Lower leg skin (tissue), 4 donors: Measurements from ENCODE around the gene RPAIN. TPM values are rescaled to one million over a fixed set of nuclear protein-coding genes. Genes with fewer than 3 reads are reported as not detected.

Experiments
- DNase-seq, 2 donors: peaks; one replicate each; pipeline ENCODE4 v3.0.0-alpha.2; 2019; ENCODE audit warnings: low spot score in 2 of 2
- H3K4me3 ChIP-seq: fragments of 200-600 bp; sonication (generic); 2 replicates; pipeline ENCODE4 v1.5.1; 2017; ENCODE audit warnings: mild to moderate bottlenecking, low read depth; ENCODE audit not compliant: poor library complexity, severe bottlenecking
- POLR2A ChIP-seq, 2 donors: fragments of 450-650 bp; IDR thresholded peaks; one replicate each; pipeline ENCODE4 v1.6.1; 2016 to 2017; ENCODE audit warnings: antibody characterized with exemption in 2 of 2, mild to moderate bottlenecking in 1 of 2, moderate library complexity in 1 of 2
- WGBS, 2 donors: methylation state at CpG; one replicate each; pipeline ENCODE4 v1.1.5; 2018; 5-methylcytosine and 5-hydroxymethylcytosine counted together
- intact Hi-C: fragments of 100-400 bp; cut with DNase I; formaldehyde crosslinking; loops from one replicate; pipeline ENCODE4 v1.15.0; 2023; ENCODE audit warnings: low total_unique reads
- total RNA-seq, 4 donors: library from RNA; depleted of rRNA; stranded (reverse); fragments of >200 nt; gene quantifications; one replicate each; pipeline ENCODE4 v1.1.0, GENCODE V29; 2016
- TF ChIP-seq, protein P1 (sequence below), 3 donors: fragments of 450-650 bp; IDR thresholded peaks; one replicate each; pipeline ENCODE4 v1.5.1; 2016; ENCODE audit warnings: antibody characterized with exemption in 3 of 3, mild to moderate bottlenecking in 3 of 3, moderate library complexity in 2 of 3

Gene RPAIN
- total RNA-seq, 4 donors from 2014 or later = 17.4 to 68.0 (median 41.3) TPM

DNA sequence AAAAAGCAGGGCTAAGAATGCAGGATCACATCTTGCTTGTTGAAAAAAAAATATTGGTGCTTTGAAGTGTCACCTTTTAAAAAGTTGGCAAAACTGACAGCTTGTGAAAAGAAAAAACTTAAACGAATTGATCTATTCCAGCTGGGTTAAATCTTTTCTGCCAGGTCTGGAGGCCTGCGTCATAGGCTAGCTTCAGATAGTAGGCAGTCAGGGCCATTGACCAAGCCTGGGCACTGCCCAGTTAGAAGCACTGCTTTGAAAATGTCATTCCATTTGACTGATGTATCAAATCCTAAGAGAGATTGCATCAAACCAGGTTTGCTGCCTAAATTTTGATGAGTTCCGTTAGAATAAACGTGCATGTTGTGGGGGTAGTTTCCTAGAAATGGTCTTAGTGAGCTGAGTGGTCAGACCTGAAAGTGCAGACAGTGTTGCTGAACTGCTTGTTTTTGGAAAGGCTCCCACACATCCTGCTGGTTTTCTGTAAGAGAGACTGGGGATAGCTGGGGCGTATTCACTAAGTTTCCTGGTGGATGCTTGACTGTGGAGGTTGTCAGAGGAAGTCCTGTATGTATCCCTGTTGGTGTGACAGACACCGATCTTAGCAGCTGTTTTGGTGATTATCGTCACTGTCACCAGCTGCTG lies 39.4 kb upstream of the RPAIN start:
- DNase-seq = no peak
- intact Hi-C loops = no loop called here
- TF ChIP-seq, protein P1, sequence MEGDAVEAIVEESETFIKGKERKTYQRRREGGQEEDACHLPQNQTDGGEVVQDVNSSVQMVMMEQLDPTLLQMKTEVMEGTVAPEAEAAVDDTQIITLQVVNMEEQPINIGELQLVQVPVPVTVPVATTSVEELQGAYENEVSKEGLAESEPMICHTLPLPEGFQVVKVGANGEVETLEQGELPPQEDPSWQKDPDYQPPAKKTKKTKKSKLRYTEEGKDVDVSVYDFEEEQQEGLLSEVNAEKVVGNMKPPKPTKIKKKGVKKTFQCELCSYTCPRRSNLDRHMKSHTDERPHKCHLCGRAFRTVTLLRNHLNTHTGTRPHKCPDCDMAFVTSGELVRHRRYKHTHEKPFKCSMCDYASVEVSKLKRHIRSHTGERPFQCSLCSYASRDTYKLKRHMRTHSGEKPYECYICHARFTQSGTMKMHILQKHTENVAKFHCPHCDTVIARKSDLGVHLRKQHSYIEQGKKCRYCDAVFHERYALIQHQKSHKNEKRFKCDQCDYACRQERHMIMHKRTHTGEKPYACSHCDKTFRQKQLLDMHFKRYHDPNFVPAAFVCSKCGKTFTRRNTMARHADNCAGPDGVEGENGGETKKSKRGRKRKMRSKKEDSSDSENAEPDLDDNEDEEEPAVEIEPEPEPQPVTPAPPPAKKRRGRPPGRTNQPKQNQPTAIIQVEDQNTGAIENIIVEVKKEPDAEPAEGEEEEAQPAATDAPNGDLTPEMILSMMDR (IDR thresholded peaks at IDR 0.05) = no peak
- TF ChIP-seq POLR2A (IDR thresholded peaks at IDR 0.05) = no peak
- 62 to 68% methylated on average over 7 of the region's 7 CpGs for WGBS, 2 donors
- no peak overlapping the region for H3K4me3 ChIP-seq

DNA sequence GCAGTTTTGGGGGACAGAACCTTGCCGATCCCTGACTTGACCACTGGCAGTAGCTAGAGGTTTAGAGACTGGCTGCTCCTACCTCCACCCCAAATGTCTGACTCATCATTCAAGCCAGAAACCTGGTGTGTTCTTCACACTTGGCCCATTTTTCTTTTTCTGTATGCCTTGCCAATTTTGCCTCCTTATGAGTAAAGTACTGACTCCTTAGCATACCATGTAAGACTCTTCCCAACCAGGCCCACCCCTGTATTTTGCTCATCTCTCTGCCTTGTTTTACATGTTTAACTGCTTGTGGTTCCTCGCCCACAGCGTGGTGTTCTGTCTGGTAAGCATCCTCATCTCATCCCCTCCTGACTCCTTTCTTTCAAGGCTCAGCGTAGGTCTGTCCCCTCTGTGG lies 38.4 kb upstream of the RPAIN start:
- TF ChIP-seq POLR2A (IDR thresholded peaks at IDR 0.05) = no peak
- TF ChIP-seq, protein P1 (IDR thresholded peaks at IDR 0.05) = no peak
- intact Hi-C loops = no loop called here
- DNase-seq = no peak
- no peak overlapping the region for H3K4me3 ChIP-seq
- 93 to 94% methylated on average over 4 of the region's 4 CpGs for WGBS, 2 donors

DNA sequence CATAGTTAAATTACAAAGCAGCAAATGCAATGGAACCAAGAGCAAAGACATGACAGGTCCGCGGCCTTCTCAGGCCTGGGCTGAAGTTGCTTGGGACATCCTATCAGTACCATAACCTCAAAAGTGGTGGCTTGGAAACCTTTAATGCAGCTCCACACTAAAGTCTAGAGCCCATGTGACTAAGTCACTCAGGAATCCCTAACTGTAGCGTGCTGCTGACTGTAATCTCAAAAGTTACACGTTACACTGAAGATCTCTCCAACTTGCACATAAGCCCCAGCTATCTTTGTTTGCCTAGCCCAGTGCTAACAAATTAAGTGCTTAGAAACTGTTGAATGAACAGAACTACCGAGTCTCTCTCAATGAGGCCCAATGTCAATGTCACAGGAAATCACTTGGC lies 28.3 kb upstream of the RPAIN start:
- intact Hi-C loops = no loop called here
- H3K4me3 ChIP-seq = no peak overlapping the region
- 91 to 93% methylated on average over 5 of the region's 5 CpGs for WGBS, 2 donors
- TF ChIP-seq, protein P1 (IDR thresholded peaks at IDR 0.05) = no peak
- TF ChIP-seq POLR2A (IDR thresholded peaks at IDR 0.05) = no peak
- no peak for DNase-seq

DNA sequence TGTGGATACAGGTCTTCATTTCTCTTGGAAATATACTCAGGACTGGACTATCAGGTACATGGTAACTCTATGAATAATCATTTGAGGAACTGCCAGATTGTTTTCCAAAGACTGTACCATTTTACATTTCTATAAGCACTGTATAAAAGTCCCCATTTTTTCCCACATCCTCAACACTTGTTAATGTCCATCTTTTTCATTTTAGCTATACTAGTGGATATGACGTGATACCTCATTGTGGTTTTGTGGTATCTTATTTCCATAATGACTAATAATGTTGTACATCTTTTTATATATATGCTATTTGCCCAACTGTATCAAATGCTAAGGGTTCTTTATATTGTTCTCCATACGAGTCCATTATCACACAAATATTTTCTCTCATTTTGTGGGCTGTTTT lies 23.4 kb upstream of the RPAIN start:
- DNase-seq = no peak
- intact Hi-C loops = no loop called here
- WGBS, 2 donors = 92 to 97% methylated on average over 2 of the region's 2 CpGs
- TF ChIP-seq, protein P1 (IDR thresholded peaks at IDR 0.05) = no peak
- TF ChIP-seq POLR2A (IDR thresholded peaks at IDR 0.05) = no peak
- no peak overlapping the region for H3K4me3 ChIP-seq

DNA sequence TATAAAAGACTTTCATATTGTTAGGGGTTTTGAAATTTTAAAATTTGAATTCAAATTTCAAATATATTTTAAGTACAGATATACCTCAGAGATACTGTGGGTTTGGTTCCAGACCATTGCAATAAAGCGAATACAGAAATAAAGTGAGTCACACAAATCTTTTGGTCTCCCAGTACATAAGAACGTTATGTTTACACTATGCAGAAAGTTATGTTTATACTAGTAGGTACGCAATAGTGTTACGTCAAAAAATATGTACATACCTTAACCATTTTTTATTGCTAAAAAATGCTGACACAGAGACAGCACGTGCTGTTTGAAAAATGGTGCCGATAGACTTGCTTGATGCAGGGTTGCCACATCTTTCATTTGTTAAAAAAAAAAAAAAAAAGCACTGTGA lies 20.2 kb upstream of the RPAIN start:
- no peak for TF ChIP-seq POLR2A (IDR thresholded peaks at IDR 0.05)
- TF ChIP-seq, protein P1 (IDR thresholded peaks at IDR 0.05) = no peak
- no peak overlapping the region for H3K4me3 ChIP-seq
- intact Hi-C loops = no loop called here
- 87 to 89% methylated on average over 6 of the region's 6 CpGs for WGBS, 2 donors
- no peak for DNase-seq

DNA sequence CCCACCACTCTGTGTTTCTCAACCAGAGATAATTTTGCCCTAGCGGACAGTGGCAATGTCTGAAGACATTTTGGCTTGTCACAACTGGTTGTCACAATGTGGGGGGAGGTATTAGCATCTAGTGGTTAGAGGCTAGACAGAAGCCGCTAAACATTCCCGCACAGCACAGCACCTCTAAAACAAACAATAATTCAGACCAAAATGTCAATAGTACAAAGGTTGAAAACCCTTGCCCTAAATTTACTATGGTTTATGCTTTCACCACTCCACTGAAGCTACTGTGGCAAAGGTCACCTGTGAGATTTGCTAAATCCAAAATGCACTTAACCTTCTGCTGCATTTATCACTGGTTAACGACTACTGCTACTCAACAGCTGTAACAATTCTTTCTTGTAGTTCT lies 14.6 kb upstream of the RPAIN start:
- no peak for TF ChIP-seq POLR2A (IDR thresholded peaks at IDR 0.05)
- TF ChIP-seq, protein P1 (IDR thresholded peaks at IDR 0.05) = no peak
- 91 to 92% methylated on average over 4 of the region's 4 CpGs for WGBS, 2 donors
- DNase-seq = no peak
- no peak overlapping the region for H3K4me3 ChIP-seq
- intact Hi-C loops = no loop called here
